ENCODE data around the gene GAS1. TPM values are rescaled to one million over a fixed set of nuclear protein-coding genes. Genes with fewer than 3 reads are reported as not detected.

The GAS1 gene
- total and polyA plus RNA-seq, 12 donors, result 3.2 to 26.3 (median 10.4) TPM

- no peak for ATAC-seq
- Histone ChIP-seq H3K27me3 (peaks cover 6 to 53% (median 41%) of the 10 kb centered on the region in 7 donors), H3K27ac (no peak overlapping the region), H3K36me3 (no peaks in the 10 kb centered on the region), H3K4me1 (peaks cover 0 to 8% (median 0%) of the 10 kb centered on the region in 9 donors), H3K9me3 (peaks cover 0 to 4% (median 0%) of the 10 kb centered on the region in 11 donors), H3K4me3 (no peak overlapping the region)
- DNase-seq, result no peak
- intact Hi-C loops (cut with DNase I), result no loop called here
- 92 to 97% methylated on average over 3 of the region's 3 CpGs for WGBS, 2 donors
- TF ChIP-seq CTCF (IDR thresholded peaks at IDR 0.05), result no peak
These were observed 45.8 kb downstream of the GAS1 start for GRCh38 chr9:86901511-86901910.
